Endothelial cell of umbilical vein (primary cell): ENCODE data around the gene DDX46. TPM values are rescaled to one million over a fixed set of nuclear protein-coding genes. Genes with fewer than 3 reads are reported as not detected.

Source experiments
- BruUV-seq: library from RNA; stranded (reverse); fragments of 400-500 nt; replicated peaks from 2 replicates; lab custom pipeline; 2021; lab: Mats Ljungman, UMichigan
- CTCF ChIA-PET: fragments of 300-600, 350-600 bp; sonication (Branson Sonifier 250); formaldehyde crosslinking; loops from one replicate; lab custom pipeline; 2021; ENCODE audit warnings: antibody characterized with exemption, inconsistent platforms; lab: Charles Lee
- POLR2A ChIA-PET: fragments of 300-600, 350-600 bp; sonication (Branson Sonifier 250); formaldehyde crosslinking; loops from one replicate; lab custom pipeline; 2021; ENCODE audit warnings: antibody characterized with exemption, inconsistent platforms; lab: Charles Lee
- DNase-seq: peaks from one replicate; pipeline ENCODE4 v3.0.0-alpha.2; 2011; ENCODE audit warnings: low read depth, low spot score
- FAIRE-seq: peaks from 2 replicates; lab custom pipeline; 2011; peaks lifted over from hg19 to GRCh38; lab: Jason Lieb, UNC
- H2AFZ ChIP-seq: 2 replicates; pipeline ENCODE4 v1.6.0; 2012; ENCODE audit warnings: low read depth, low read length, control low read depth, inconsistent platforms
- H3K27ac ChIP-seq: 2 replicates; pipeline ENCODE4 v1.5.1; 2011; ENCODE audit warnings: low read depth, mild to moderate bottlenecking, control low read depth, low read length, moderate library complexity; ENCODE audit not compliant: insufficient read depth
- H3K27me3 ChIP-seq, 2 experiments: 2 replicates each; pipeline versions ENCODE4 v1.6.0 to v1.6.1; 2011; ENCODE audit warnings: low read length in 2 of 2, mixed read lengths in 1 of 2; ENCODE audit not compliant: control insufficient read depth in 2 of 2, insufficient read depth in 2 of 2
- H3K36me3 ChIP-seq, 2 experiments: 2 replicates in 1 of 2; 3 replicates in 1 of 2; pipeline ENCODE4 v1.5.1; 2011; ENCODE audit warnings: low read length in 2 of 2, mild to moderate bottlenecking in 1 of 2, moderate library complexity in 1 of 2; ENCODE audit not compliant: control insufficient read depth in 2 of 2, insufficient read depth in 2 of 2; ENCODE audit errors: extremely low read depth in 1 of 2
- H3K4me1 ChIP-seq: 3 replicates; pipeline ENCODE4 v1.5.1; 2011; ENCODE audit warnings: mild to moderate bottlenecking, low read length; ENCODE audit not compliant: control insufficient read depth, insufficient read depth; ENCODE audit errors: extremely low read depth
- H3K4me2 ChIP-seq: 2 replicates; pipeline ENCODE4 v1.6.1; 2011; ENCODE audit warnings: low read length, control low read depth, mixed read lengths; ENCODE audit not compliant: insufficient read depth
- H3K4me3 ChIP-seq, 3 experiments: fragments of 200-600 bp in 1 of 3; sonication (generic), shearing (Covaris generic) in 1 of 3; replicated peaks in 1 of 3; 2 replicates each; pipeline ENCODE4 v1.5.1; 2011 to 2016; ENCODE audit warnings: control low read depth in 3 of 3, low read length in 3 of 3, mild to moderate bottlenecking in 2 of 3, inconsistent platforms in 1 of 3, low read depth in 1 of 3, moderate library complexity in 1 of 3; ENCODE audit not compliant: insufficient read depth in 1 of 3
- H3K79me2 ChIP-seq: 2 replicates; pipeline ENCODE4 v1.6.0; 2012; ENCODE audit warnings: low read length, inconsistent platforms; ENCODE audit not compliant: control insufficient read depth, insufficient read depth
- H3K9ac ChIP-seq: replicated peaks from 2 replicates; pipeline ENCODE3; 2011; ENCODE audit warnings: low read length, control low read depth; ENCODE audit not compliant: insufficient read depth; ENCODE audit errors: extremely low read depth
- H3K9me1 ChIP-seq: replicated peaks from 3 replicates; pipeline ENCODE4 v1.6.0; 2011; ENCODE audit warnings: mild to moderate bottlenecking, low read length; ENCODE audit not compliant: control insufficient read depth, insufficient read depth; ENCODE audit errors: extremely low read depth
- H3K9me3 ChIP-seq: replicated peaks from 2 replicates; pipeline ENCODE4 v1.5.1; 2012; ENCODE audit warnings: low read length, inconsistent platforms; ENCODE audit not compliant: control insufficient read depth, insufficient read depth
- H4K20me1 ChIP-seq: replicated peaks from 2 replicates; pipeline ENCODE3; 2011; ENCODE audit warnings: mild to moderate bottlenecking, low read length; ENCODE audit not compliant: control insufficient read depth, insufficient read depth; ENCODE audit errors: extremely low read depth
- CTCF ChIP-seq, 2 donors: IDR thresholded peaks; 1 replicate in 1 of 2; 2 replicates in 1 of 2; pipeline ENCODE4 v1.5.1; 2011; ENCODE audit warnings: low read length in 2 of 2, mild to moderate bottlenecking in 2 of 2, moderate library complexity in 2 of 2, control low read depth in 1 of 2, inconsistent platforms in 1 of 2, low read depth in 1 of 2; ENCODE audit not compliant: insufficient read depth in 1 of 2; ENCODE audit errors: extremely low read depth in 1 of 2
- EZH2 ChIP-seq: IDR thresholded peaks from 2 replicates; pipeline ENCODE4 v1.6.1; 2012; ENCODE audit warnings: borderline replicate concordance, low read depth, mild to moderate bottlenecking, moderate library complexity, low read length, inconsistent platforms; ENCODE audit not compliant: severe bottlenecking
- FOS ChIP-seq: IDR thresholded peaks from 2 replicates; pipeline ENCODE4 v1.6.1; 2011; ENCODE audit warnings: mild to moderate bottlenecking, low read length, moderate library complexity, borderline replicate concordance; ENCODE audit not compliant: insufficient read depth
- GATA2 ChIP-seq: IDR thresholded peaks from 2 replicates; pipeline ENCODE4 v1.7.0; 2011; ENCODE audit warnings: low read depth, mild to moderate bottlenecking, moderate library complexity, mixed read lengths, low read length; ENCODE audit not compliant: insufficient read length, insufficient read depth
- JUN ChIP-seq: IDR thresholded peaks from 2 replicates; pipeline ENCODE4 v1.6.1; 2011; ENCODE audit warnings: borderline replicate concordance, low read depth; ENCODE audit not compliant: insufficient read length, insufficient read depth
- MAX ChIP-seq: IDR thresholded peaks from 2 replicates; pipeline ENCODE4 v1.6.1; 2011; ENCODE audit not compliant: insufficient read depth, insufficient read length
- MYC ChIP-seq: IDR thresholded peaks from one replicate; pipeline ENCODE4 v1.6.1; 2011; ENCODE audit warnings: mild to moderate bottlenecking, low read depth, low read length
- POLR2A ChIP-seq: IDR thresholded peaks from 2 replicates; pipeline ENCODE4 v1.6.1; 2012; ENCODE audit warnings: low read depth, mild to moderate bottlenecking, control low read depth, low read length
- POLR2AphosphoS5 ChIP-seq: IDR thresholded peaks from 2 replicates; pipeline ENCODE4 v1.6.1; 2012; ENCODE audit warnings: low read depth, mild to moderate bottlenecking, control low read depth, low read length, moderate library complexity; ENCODE audit not compliant: insufficient read depth
- dilution Hi-C: fragments of 300-500 bp; cut with MboI; formaldehyde crosslinking; loops from one replicate; pipeline ENCODE4 v1.15.0; 2019; ENCODE audit warnings: low sequenced_read_pairs; ENCODE audit not compliant: extremely low pct_ligation_motif_present
- intact Hi-C: fragments of 100-400 bp; cut with micrococcal nuclease; formaldehyde crosslinking; loops from one replicate; pipeline ENCODE4 v1.10.0; 2022
- polyA plus RNA-seq, 4 experiments: library from polyadenylated mRNA; depleted of rRNA in 3 of 4; stranded (reverse) in 3 of 4; unstranded in 1 of 4; fragments of >200 nt; gene quantifications; 2 replicates each; pipeline versions ENCODE4 v1.2.1 to v1.2.3, GENCODE V29; 2011 to 2012; ENCODE audit warnings: missing spikeins in 1 of 4
- total RNA-seq: library from RNA; stranded (reverse); gene quantifications from 2 replicates; pipeline ENCODE4 v1.2.3, GENCODE V29; 2021

Gene DDX46
- total and polyA plus RNA-seq, 2 donors (not counting 3 experiments of a cell fraction or from before 2014, with no cell fraction given) = 16.0 to 65.2 TPM

- BruUV-seq = no TSS peak
- H3K4me2 ChIP-seq = no peak overlapping the region
- intact Hi-C loops (no loop called here), dilution Hi-C loops (no loop called here)
- H4K20me1 ChIP-seq = no peaks in the 10 kb centered on the region
- POLR2A ChIA-PET = no interaction called here
- CTCF ChIA-PET = no interaction called here
- no peak overlapping the region for H3K4me3 ChIP-seq
- no peak for TF ChIP-seq GATA2
- no peak for TF ChIP-seq POLR2A
- no peak for TF ChIP-seq MYC
- TF ChIP-seq CTCF (IDR thresholded peaks at IDR 0.05; ENCODE audit: extremely low read depth in 1 of 2, insufficient read depth in 1 of 2, low read depth in 1 of 2, low read length in 2 of 2) = no peak
- TF ChIP-seq EZH2 = no peak
- TF ChIP-seq JUN = no peak
- TF ChIP-seq POLR2AphosphoS5 = no peak
- TF ChIP-seq FOS = no peak
- TF ChIP-seq MAX = no peak
- no peaks in the 10 kb centered on the region for H3K79me2 ChIP-seq
- no peak for FAIRE-seq
- H3K27ac ChIP-seq = no peak overlapping the region
- no peak for DNase-seq
- no peaks in the 10 kb centered on the region for H3K27me3 ChIP-seq
- H3K9ac ChIP-seq = no peak overlapping the region
- peaks cover 17 to 18% of the 10 kb centered on the region in 2 experiments for H3K36me3 ChIP-seq
- H3K9me3 ChIP-seq = no peaks in the 10 kb centered on the region
- no peaks in the 10 kb centered on the region for H3K9me1 ChIP-seq
- no peak overlapping the region for H2AFZ ChIP-seq
- no peaks in the 10 kb centered on the region for H3K4me1 ChIP-seq
Measured at GRCh38 chr5:134777366-134777765, 18.8 kb downstream of the DDX46 start.
